Ovary (tissue), 9 donors: ENCODE data around the gene NFKBIE. TPM values are rescaled to one million over a fixed set of nuclear protein-coding genes. Genes with fewer than 3 reads are reported as not detected.

ENCODE experiments used
- DNase-seq, 5 donors: peaks; one replicate each; pipeline ENCODE4 v3.0.0-alpha.2; 2019 to 2020
- H3K27ac ChIP-seq, 2 donors: fragments of 200-600 bp; one replicate each; pipeline versions ENCODE4 v1.5.1 to v1.8.0; 2019 to 2022
- H3K27me3 ChIP-seq: fragments of 200-600 bp; one replicate; pipeline ENCODE4 v1.8.0; 2022
- H3K36me3 ChIP-seq: fragments of 200-600 bp; sonication (generic); one replicate; pipeline ENCODE4 v1.5.1; 2019
- H3K4me1 ChIP-seq: one replicate; pipeline ENCODE4 v1.8.1; 2013; ENCODE audit warnings: mild to moderate bottlenecking, moderate library complexity; ENCODE audit not compliant: insufficient read depth
- H3K4me3 ChIP-seq: fragments of 200-600 bp; sonication (generic); one replicate; pipeline ENCODE4 v1.5.1; 2017
- H3K9me3 ChIP-seq, 2 donors: fragments of 200-600 bp in 1 of 2; sonication (generic) in 1 of 2; one replicate each; pipeline versions ENCODE4 v1.5.1 to v1.8.1; 2013 to 2019; ENCODE audit warnings: mild to moderate bottlenecking in 1 of 2, moderate library complexity in 1 of 2
- CTCF ChIP-seq, 3 donors: fragments of 450-650 bp in 2 of 3; fragments of 200-600 bp in 1 of 3; IDR thresholded peaks; one replicate each; pipeline versions ENCODE4 v1.5.1 to v1.8.0; 2016 to 2022; ENCODE audit warnings: antibody characterized with exemption in 3 of 3, mild to moderate bottlenecking in 1 of 3
- EP300 ChIP-seq: sonication (generic); formaldehyde crosslinking; IDR thresholded peaks from one replicate; pipeline ENCODE4 v1.6.1; 2017; ENCODE audit warnings: antibody characterized with exemption
- POLR2A ChIP-seq: fragments of 450-650 bp; IDR thresholded peaks from one replicate; pipeline ENCODE4 v1.6.1; 2017; ENCODE audit warnings: antibody characterized with exemption, mild to moderate bottlenecking, moderate library complexity
- WGBS, 3 donors: extraction: QIAGEN DNeasy Blood & Tissue Kit in 1 of 3; methylation state at CpG; one replicate each; pipeline versions ENCODE4 v1.1.5 to v1.1.7; 2013 to 2017; 5-methylcytosine and 5-hydroxymethylcytosine counted together
- intact Hi-C, 4 donors: fragments of 100-400 bp; cut with DNase I; formaldehyde crosslinking; loops; one replicate each; pipeline versions ENCODE4 v1.11.0 to v1.15.1; 2022 to 2023
- polyA plus RNA-seq, 2 donors: library from polyadenylated mRNA; stranded (reverse); fragments of 200-250 nt in 1 of 2; fragments of 350-450 nt in 1 of 2; fragmentation: Illumina TruSeq in 1 of 2; extraction: RNeasy Lipid Tissue Mini Kit (QIAGEN cat#74804) in 1 of 2; gene quantifications; one replicate each; pipeline ENCODE4 v1.2.3, GENCODE V29; 2013 to 2014
- total RNA-seq, 7 donors: library from RNA; depleted of rRNA in 2 of 7; stranded (reverse); fragments of >200 nt in 2 of 7; fragmentation: NEBNext Ultra II Directional in 3 of 7; extraction: Animal tissue kit (Norgen Biotek cat#: 25700) in 3 of 7; gene quantifications; one replicate each; pipeline versions ENCODE4 v1.1.0 to v1.2.4, GENCODE V29; 2016 to 2023
- donor health status: DM: no; HTN: no; CAD: no; lungs with moderate emphysema.
- donor health status: DM: no; HTN: no; CAD: no.
- donor health status: Bipolar disorder and iron deficiency.
- donor health status: DM: yes; HTN: yes; CAD: no.
- donor health status: DM: no; HTN: no; CAD: no.
- donor health status: DM: yes; HTN: yes; CAD: no.

The NFKBIE gene
- total and polyA plus RNA-seq, 9 donors: 2.7 to 93.6 (median 4.9) TPM

- Histone ChIP-seq H3K9me3 (no peaks in the 10 kb centered on the region), H3K4me1 (peaks cover 22% of the 10 kb centered on the region), H3K27ac (peak overlapping the region; percentile 46 to 79), H3K27me3 (no peaks in the 10 kb centered on the region), H3K4me3 (peak overlapping the region; percentile 53), H3K36me3 (no peaks in the 10 kb centered on the region)
- TF ChIP-seq POLR2A: peak; percentile 57
- no peak for TF ChIP-seq EP300
- peak; percentile 85 to 88 (median 87) for DNase-seq
- 0 to 1% (median 1%) methylated on average over 21 to 45 of the region's 45 CpGs for WGBS, 3 donors
- intact Hi-C loops: no loop called here
These were observed 46.1 kb downstream of the NFKBIE start for GRCh38 chr6:44219053-44219814.

DNA sequence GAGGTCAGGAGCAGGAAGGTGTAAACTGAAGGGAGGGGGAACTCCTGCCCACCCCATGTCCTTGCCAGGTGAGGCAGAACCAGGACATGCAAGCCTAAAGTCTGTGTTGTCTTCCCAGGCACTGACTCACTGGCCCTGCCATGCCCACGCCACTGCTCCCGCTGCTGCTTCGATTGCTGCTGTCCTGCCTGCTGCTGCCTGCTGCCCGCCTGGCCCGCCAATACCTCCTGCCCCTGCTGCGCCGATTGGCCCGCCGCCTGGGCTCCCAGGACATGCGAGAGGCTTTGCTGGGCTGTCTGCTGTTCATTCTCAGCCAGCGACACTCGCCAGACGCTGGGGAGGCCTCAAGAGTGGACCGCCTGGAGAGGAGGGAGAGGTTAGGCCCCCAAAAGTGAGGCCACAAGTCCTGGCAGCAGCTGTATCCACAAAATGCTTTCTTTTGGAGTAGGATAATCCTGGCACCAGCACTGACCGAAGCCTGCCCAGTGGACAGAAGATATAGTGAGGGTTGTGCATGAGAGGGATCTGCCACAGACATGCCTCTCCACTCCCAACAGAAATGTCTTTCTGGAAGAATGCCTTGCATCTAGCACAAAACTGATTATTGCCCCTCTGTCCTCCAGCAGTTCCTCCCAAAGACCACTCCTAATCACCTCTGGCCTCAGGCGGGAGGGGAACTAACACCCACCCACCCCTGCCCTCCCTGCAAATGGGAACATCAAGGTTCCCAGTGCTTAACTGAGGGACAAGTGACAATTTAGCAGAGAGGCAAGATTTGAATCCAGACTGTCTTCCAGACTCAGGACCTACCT lies 47.8 kb downstream of the NFKBIE start:
- Histone ChIP-seq H3K9me3 (no peaks in the 10 kb centered on the region), H3K4me1 (peaks cover 14% of the 10 kb centered on the region), H3K27ac (no peak overlapping the region), H3K36me3 (no peaks in the 10 kb centered on the region), H3K27me3 (no peaks in the 10 kb centered on the region), H3K4me3 (no peak overlapping the region)
- WGBS, 3 donors: 43 to 63% (median 48%) methylated on average over 16 of the region's 16 CpGs
- intact Hi-C loops: no loop called here
- DNase-seq: peak in 4 of 5 donors; percentile 21 to 55 (median 50)
- TF ChIP-seq EP300: no peak
- no peak for TF ChIP-seq POLR2A
- TF ChIP-seq CTCF (IDR thresholded peaks at IDR 0.05): no peak

GRCh38 chr6:44216677-44217331 lies 48.5 kb downstream of the NFKBIE start, which contains the start of gene MYMX:
TSS of gene MYMX (plus strand) at chr6:44216926. CDS start at chr6:44217472, 546 bp downstream.
- peak in 3 of 5 donors; percentile 20 to 55 (median 37) for DNase-seq
- Histone ChIP-seq H3K4me3 (no peak within 1 kb of the TSS), H3K27me3 (no peaks in the 10 kb centered on the region), H3K27ac (no peak within 1 kb of the TSS), H3K9me3 (no peaks in the 10 kb centered on the region), H3K36me3 (no peaks in the 10 kb centered on the region), H3K4me1 (peaks cover 12% of the 10 kb centered on the region)
- TF ChIP-seq EP300: no peak
- no peak for TF ChIP-seq CTCF (IDR thresholded peaks at IDR 0.05)
- no peak for TF ChIP-seq POLR2A
- intact Hi-C loops: no loop called here
- WGBS, 3 donors: 19 to 29% (median 20%) methylated on average over 7 of the region's 7 CpGs

- Histone ChIP-seq H3K27me3 (no peaks in the 10 kb centered on the region), H3K4me1 (peaks cover 5% of the 10 kb centered on the region), H3K27ac (no peak overlapping the region), H3K36me3 (no peaks in the 10 kb centered on the region), H3K4me3 (no peak overlapping the region), H3K9me3 (no peaks in the 10 kb centered on the region)
- no peak for DNase-seq
- TF ChIP-seq EP300: no peak
- 93 to 94% (median 94%) methylated on average over 6 of the region's 6 CpGs for WGBS, 3 donors
- intact Hi-C loops: no loop called here
These were observed 51.0 kb downstream of the NFKBIE start for GRCh38 chr6:44214307-44214706.

- no peak overlapping the region for H3K4me3 ChIP-seq
- no peaks in the 10 kb centered on the region for H3K4me1 ChIP-seq
- H3K9me3 ChIP-seq: no peaks in the 10 kb centered on the region
- no peak for TF ChIP-seq CTCF (IDR thresholded peaks at IDR 0.05)
- TF ChIP-seq POLR2A: no peak
- TF ChIP-seq EP300: no peak
- no peak overlapping the region for H3K27ac ChIP-seq
- no peaks in the 10 kb centered on the region for H3K27me3 ChIP-seq
- intact Hi-C loops: no loop called here
- no peak for DNase-seq
- WGBS, 3 donors: 82 to 90% (median 87%) methylated on average over 3 of the region's 3 CpGs
- no peaks in the 10 kb centered on the region for H3K36me3 ChIP-seq
These were observed 54.1 kb downstream of the NFKBIE start for GRCh38 chr6:44211284-44211683.
